Prostate gland (tissue), 2 donors: ENCODE results near the gene PSMB9.

ENCODE experiments used
- POLR2AphosphoS5 ChIP-seq: sonication (generic); formaldehyde crosslinking; IDR thresholded peaks from one replicate; pipeline ENCODE4 v1.6.1; 2017; ENCODE audit warnings: antibody characterized with exemption
- TF ChIP-seq, protein P1 (sequence below), 4 experiments: fragments of 200-600 bp in 2 of 4; fragments of 450-650 bp in 2 of 4; sonication (generic) in 2 of 4; IDR thresholded peaks; 1 replicate in 3 of 4; 2 replicates in 1 of 4; pipeline ENCODE4 v1.5.1; 2016 to 2019; ENCODE audit warnings: antibody characterized with exemption in 4 of 4, mild to moderate bottlenecking in 2 of 4, moderate library complexity in 2 of 4

DNA sequence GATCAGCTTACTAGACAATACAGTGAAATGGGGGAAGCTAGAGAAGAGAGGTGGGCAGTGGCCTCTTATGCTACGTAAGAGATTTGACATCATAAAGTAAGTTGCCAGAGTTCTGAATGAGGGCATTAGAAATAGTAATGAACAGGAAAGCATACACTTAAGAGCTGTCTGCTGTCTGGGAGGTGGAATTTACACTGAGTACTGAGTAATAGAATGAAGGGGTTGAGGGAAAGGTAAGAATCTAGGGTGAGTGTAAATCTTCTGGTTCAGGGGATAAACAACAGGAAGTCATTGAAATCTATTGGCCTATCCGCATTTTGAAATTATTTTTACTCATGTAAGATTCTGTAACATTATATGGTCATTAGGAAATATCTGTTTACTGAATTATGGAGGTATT is 51.1 kb downstream of the PSMB9 start:
- TF ChIP-seq, protein P1, sequence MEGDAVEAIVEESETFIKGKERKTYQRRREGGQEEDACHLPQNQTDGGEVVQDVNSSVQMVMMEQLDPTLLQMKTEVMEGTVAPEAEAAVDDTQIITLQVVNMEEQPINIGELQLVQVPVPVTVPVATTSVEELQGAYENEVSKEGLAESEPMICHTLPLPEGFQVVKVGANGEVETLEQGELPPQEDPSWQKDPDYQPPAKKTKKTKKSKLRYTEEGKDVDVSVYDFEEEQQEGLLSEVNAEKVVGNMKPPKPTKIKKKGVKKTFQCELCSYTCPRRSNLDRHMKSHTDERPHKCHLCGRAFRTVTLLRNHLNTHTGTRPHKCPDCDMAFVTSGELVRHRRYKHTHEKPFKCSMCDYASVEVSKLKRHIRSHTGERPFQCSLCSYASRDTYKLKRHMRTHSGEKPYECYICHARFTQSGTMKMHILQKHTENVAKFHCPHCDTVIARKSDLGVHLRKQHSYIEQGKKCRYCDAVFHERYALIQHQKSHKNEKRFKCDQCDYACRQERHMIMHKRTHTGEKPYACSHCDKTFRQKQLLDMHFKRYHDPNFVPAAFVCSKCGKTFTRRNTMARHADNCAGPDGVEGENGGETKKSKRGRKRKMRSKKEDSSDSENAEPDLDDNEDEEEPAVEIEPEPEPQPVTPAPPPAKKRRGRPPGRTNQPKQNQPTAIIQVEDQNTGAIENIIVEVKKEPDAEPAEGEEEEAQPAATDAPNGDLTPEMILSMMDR (IDR thresholded peaks at IDR 0.05), result no peak
- no peak for TF ChIP-seq POLR2AphosphoS5
